GM12875 (cell line): ENCODE results near the gene BACE2.

ENCODE experiments used
- H3K4me3 ChIP-seq: one replicate; pipeline ENCODE4 v1.5.1; 2011; ENCODE audit warnings: low read depth, low read length, control low read depth
- CTCF ChIP-seq: IDR thresholded peaks from 2 replicates; pipeline ENCODE4 v1.5.1; 2011; ENCODE audit warnings: low read depth, mild to moderate bottlenecking, control low read depth, inconsistent platforms, low read length, moderate library complexity, borderline replicate concordance; ENCODE audit not compliant: insufficient read depth

BACE2 gene

GRCh38 chr21:41147979-41148355 is 20.0 kb upstream of the BACE2 start:
- TF ChIP-seq CTCF: no peak
- no peak overlapping the region for H3K4me3 ChIP-seq

GRCh38 chr21:41148798-41149197 is 19.2 kb upstream of the BACE2 start:
- H3K4me3 ChIP-seq: no peak overlapping the region
- TF ChIP-seq CTCF: no peak

GRCh38 chr21:41149199-41149598 is 18.8 kb upstream of the BACE2 start:
- TF ChIP-seq CTCF: no peak
- H3K4me3 ChIP-seq: no peak overlapping the region

GRCh38 chr21:41152147-41152546 is 15.8 kb upstream of the BACE2 start:
- no peak overlapping the region for H3K4me3 ChIP-seq
- TF ChIP-seq CTCF: no peak

- no peak overlapping the region for H3K4me3 ChIP-seq
- no peak for TF ChIP-seq CTCF
Observed at GRCh38 chr21:41153443-41153842, 14.5 kb upstream of the BACE2 start.

- TF ChIP-seq CTCF: no peak
- no peak overlapping the region for H3K4me3 ChIP-seq
Observed at GRCh38 chr21:41156142-41156541, 11.8 kb upstream of the BACE2 start.

GRCh38 chr21:41158026-41158425 is 9.9 kb upstream of the BACE2 start:
- H3K4me3 ChIP-seq: no peak overlapping the region
- no peak for TF ChIP-seq CTCF
